Subcutaneous adipose tissue (tissue), 4 donors: Measurements from ENCODE around the gene SMG9. TPM values are rescaled to one million over a fixed set of nuclear protein-coding genes. Genes with fewer than 3 reads are reported as not detected.

Source experiments
- CTCF ChIP-seq: fragments of 450-650 bp; IDR thresholded peaks from one replicate; pipeline ENCODE4 v1.5.1; 2016; ENCODE audit warnings: low read depth, mild to moderate bottlenecking, control low read depth, antibody characterized with exemption, moderate library complexity
- total RNA-seq, 4 donors: library from RNA; depleted of rRNA; stranded (reverse); fragments of >200 nt; gene quantifications; one replicate each; pipeline ENCODE4 v1.1.0, GENCODE V29; 2016

Gene SMG9
- total RNA-seq, 4 donors from 2014 or later = 10.0 to 17.2 (median 12.7) TPM

GRCh38 chr19:43727593-43727853, 27.2 kb downstream of the SMG9 start:
- TF ChIP-seq CTCF = no peak

GRCh38 chr19:43726736-43727592, 27.8 kb downstream of the SMG9 start:
- no peak for TF ChIP-seq CTCF

GRCh38 chr19:43725468-43725867, 29.3 kb downstream of the SMG9 start:
- no peak for TF ChIP-seq CTCF

- TF ChIP-seq CTCF = no peak
Measured at GRCh38 chr19:43724896-43725295, 29.9 kb downstream of the SMG9 start.

- no peak for TF ChIP-seq CTCF
Measured at GRCh38 chr19:43723588-43723987, 31.2 kb downstream of the SMG9 start.

GRCh38 chr19:43721469-43722048, 33.2 kb downstream of the SMG9 start:
- TF ChIP-seq CTCF = no peak

GRCh38 chr19:43720936-43721335, 33.8 kb downstream of the SMG9 start:
- no peak for TF ChIP-seq CTCF
